Daoy (cell line): ENCODE measurements around the gene EDEM1. TPM values are rescaled to one million over a fixed set of nuclear protein-coding genes. Genes with fewer than 3 reads are reported as not detected.
A peak's percentile ranks its signal among the peaks of the same experiment; 100 is the strongest.
"Not testable (repeated sequence)": the region's sequence is repeated elsewhere in the genome, so short reads cannot be mapped to it uniquely, and the experiment has no call there.

Experiments
- DNase-seq: peaks from one replicate; pipeline ENCODE4 v3.0.0-alpha.2; 2015; ENCODE audit warnings: low read depth
- total RNA-seq: library from RNA; depleted of rRNA; stranded (reverse); fragments of >200 nt; shearing (Covaris generic); gene quantifications from 2 replicates; pipeline ENCODE4 v1.2.3, GENCODE V29; 2014; rRNA removed

The EDEM1 gene
- total RNA-seq: 5.1 and 13.7 TPM in 2 replicates

DNA sequence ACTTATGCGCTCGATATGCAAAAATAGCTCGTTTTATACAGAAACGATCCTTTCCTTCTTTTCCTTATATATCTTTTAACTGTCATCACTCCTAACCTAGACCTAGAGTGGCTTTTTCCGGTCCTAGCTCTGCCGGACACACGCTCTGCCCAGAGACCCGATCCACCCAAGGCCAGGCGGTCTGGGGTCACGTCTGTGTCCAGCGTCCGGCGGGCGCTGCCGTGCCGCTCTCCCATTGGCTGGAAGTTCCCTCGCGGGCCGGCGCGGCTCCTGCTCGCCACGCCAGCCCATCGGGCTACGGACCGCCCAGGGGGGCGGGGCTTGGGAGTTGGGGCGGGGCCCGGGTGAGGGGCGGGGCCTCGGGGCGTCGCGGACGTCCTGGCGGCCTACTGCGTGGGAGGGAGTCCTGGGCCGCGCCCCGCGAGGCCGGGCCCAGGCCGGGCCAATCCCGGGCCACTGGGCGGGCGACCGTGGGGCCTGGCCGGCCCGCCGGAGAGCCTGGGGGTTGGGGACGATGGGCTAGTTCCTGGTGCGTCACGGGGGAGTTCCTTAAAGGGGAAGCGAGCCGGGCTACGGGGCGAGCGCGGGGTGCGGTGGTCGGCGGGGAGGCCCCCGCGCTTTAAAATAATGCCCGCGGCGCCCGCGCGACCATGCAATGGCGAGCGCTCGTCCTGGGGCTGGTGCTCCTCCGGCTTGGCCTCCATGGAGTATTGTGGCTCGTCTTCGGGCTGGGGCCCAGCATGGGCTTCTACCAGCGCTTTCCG is at the start of gene EDEM1:
Gene EDEM1, plus strand, starts transcription at position 552 of the 764 bp plus-strand sequence. Its CDS starts 99 bp downstream, at position 651.
- peak; percentile 94 for DNase-seq

GRCh38 chr3:5138214-5138981 is 49.1 kb upstream of the EDEM1 start:
- no peak for DNase-seq

GRCh38 chr3:5140230-5140621 is 47.3 kb upstream of the EDEM1 start:
- DNase-seq: no peak

DNA sequence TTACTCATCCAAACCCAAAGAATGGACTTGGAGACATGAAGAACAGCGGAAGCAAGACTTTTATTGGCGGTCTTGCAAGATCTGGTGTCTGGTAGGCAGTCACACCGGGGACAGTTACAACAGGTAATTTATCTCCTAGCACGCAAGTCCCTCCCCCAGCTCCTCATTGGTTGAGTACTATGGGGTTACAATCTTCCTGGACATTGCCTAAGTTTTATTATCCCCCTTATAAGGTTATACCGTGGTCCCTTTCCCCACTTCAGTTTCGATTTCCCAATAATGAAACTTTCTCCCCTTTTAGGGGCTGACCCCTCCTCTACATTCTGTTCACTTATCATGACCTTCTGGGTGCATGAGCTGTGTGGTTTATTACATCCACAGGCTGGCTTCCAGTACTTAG is 46.7 kb upstream of the EDEM1 start:
- DNase-seq: no peak

DNA sequence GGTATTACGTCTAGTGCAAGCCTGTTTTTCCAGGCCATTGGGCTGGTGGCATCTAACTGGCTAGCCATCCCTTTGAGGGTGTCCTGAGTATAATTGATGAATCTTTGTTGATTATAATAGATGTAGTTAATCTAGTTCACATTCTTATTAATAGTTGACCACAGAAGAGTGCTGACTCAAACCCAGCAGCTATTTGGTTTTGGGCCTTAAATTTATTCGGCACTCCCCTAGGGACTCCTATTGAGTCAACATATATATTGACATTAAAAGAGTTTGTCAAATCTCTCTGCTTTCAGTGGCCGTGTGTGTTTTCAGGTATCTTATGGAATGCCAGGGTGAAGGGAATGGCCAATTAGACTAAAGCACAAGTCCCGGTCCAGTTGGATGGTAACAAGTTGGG is 45.7 kb upstream of the EDEM1 start:
- DNase-seq: no peak

DNA sequence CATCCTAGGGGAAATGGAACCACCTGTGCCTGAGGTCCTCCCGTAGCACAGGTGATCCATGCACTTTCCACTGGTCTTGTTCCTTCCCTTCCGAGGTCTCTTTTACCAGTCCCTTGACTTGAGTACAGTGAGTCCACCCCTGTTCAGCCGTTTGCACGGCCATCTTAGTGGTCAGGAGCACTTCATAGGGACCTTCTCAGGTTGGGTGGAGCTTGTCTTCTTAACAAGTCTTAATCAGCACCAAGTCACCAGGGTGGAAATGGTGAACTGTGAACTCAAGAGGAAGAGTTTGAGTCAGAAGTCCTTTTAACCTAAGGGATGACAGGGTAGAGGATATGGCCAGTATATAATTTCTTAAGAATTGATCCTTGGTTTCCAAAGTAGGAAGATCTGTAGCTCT is 44.0 kb upstream of the EDEM1 start:
- no peak for DNase-seq

DNA sequence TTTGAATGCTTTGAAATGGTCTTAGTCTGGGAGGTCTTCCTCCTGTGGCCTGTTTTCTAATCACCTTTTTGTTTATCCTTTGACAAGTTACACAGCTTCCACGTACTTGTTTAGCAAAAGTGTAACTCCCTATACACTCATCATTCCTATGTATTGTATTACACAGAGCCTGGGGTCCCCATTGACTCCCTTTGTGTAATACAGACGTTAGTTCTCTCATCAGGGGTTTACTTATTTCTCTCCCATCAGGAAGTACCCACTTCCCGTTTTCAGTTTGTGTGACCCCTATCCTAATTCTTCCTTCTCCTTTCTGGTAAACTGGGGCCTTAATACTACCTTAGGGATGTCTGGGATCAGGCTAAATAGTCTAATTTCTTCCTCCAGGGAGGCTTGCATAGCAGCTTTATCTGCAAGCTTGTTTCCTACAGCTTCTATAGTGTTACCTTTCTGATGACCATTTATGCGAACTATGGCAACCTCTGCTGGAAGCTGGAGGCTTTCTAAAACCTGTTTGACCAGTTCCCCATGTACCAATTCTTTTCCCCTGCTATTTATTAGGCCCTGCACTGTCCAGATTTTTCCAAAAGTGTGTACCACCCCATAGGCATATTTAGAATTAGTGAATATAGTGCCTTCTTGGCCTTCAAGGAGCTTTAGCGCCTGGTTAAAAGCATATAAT is 43.1 kb upstream of the EDEM1 start:
- no peak for DNase-seq

- no peak for DNase-seq
Measured at GRCh38 chr3:5145120-5145519, 42.4 kb upstream of the EDEM1 start.

DNA sequence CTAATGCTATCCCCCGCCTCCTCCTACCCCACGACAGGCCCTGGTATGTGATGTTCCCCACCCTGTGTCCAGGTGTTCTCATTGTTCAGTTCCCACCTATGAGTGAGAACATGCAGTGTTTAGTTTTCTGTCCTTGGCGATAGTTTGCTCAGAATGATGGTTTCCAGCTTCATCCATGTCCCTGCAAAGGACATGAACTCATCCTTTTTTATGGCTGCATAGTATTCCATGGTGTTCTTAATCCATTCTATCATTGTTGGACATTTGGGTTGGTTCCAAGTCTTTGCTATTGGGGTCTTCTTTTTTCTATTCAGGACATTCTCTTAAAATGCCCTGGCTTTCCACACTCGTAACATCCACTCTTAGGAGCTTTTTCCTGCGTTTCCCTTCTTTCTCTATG is 40.4 kb upstream of the EDEM1 start:
- not testable (repeated sequence) for DNase-seq

GRCh38 chr3:5149306-5149880 is 38.1 kb upstream of the EDEM1 start:
- no peak for DNase-seq

DNA sequence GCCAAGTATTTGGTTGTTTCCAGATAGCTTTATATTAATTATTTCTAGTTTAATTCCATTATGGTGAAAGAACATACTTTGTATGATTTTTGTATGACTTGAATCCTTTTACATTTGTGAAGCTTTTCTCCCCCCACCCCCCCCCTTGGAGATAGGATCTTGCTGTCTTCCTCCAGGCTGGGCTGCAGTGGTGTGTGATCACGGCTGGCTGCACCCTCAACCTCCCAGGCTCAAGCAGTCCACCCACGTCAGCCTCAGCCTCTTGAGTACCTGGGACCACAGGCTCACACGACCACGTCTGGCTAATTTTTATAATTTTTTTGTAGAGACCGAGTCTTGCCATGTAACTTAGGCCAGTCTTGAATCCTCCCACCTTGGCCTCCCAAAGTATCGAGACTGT is 35.9 kb upstream of the EDEM1 start:
- no peak for DNase-seq

DNA sequence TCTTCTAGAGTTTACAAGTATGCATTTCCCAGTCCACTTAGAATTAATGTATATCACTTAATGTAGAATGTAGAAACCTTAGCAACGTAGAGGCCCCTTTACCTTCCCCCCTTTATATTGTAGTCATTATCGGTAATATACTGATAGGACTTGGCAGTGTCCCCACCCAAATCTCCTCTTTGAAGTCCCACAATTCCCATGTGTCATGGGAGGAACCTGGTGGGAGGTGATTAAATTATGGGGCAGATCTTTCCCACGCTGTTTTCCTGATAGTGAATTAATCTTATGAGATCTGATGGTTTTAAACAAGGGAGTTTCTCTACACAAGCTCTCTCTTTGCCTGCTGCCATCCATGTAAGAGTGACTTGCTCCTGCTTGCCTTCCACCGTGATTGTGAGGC is 34.4 kb upstream of the EDEM1 start:
- no peak for DNase-seq

- no peak for DNase-seq
Measured at GRCh38 chr3:5155241-5155640, 32.3 kb upstream of the EDEM1 start.

DNA sequence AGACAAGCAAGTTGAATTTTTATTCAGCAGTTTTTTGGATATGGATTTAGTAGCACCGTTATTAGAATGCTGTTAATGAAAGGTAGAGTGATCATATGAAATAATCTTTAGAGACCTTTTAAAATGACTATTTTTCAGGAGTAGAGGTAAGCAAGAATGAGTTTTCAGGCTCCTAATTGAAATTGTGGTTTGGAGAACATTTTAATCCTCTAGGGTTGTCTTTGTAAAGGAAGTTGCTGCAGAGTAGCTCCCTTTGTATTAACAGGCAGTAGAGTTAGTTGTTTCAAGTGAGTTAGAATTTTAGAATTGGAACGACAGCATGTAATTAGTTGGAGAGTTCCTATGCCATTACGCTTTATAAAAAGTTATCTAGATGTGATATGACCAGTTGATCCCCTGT is 27.2 kb upstream of the EDEM1 start:
- no peak for DNase-seq

GRCh38 chr3:5160940-5161858 is 26.3 kb upstream of the EDEM1 start:
- peak; percentile 64 for DNase-seq

DNA sequence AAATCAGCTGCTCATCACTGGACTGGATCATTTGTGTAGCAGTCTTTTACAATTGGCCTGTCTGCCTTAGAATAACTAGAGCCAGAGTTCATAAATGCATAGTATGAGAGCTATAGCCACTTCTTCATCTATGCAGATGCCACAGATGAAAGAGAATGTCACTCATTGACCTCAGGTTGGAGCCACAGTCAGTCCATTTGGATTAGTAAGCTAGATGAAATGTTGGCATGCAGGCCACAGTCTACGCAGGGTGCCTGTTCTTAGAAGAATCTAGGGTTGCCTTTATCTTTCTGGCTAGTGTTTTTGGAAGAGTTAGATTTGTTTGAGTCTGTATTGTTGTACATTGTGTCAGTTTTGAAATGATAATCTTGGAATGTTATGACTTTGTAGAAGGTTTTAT is 25.4 kb upstream of the EDEM1 start:
- peak; percentile 72 for DNase-seq

- DNase-seq: no peak
Measured at GRCh38 chr3:5165698-5166097, 21.8 kb upstream of the EDEM1 start.

GRCh38 chr3:5166846-5167245 is 20.7 kb upstream of the EDEM1 start:
- no peak for DNase-seq

GRCh38 chr3:5168110-5168509 is 19.4 kb upstream of the EDEM1 start:
- no peak for DNase-seq

GRCh38 chr3:5169807-5170206 is 17.7 kb upstream of the EDEM1 start:
- DNase-seq: no peak

GRCh38 chr3:5170975-5171374 is 16.5 kb upstream of the EDEM1 start:
- no peak for DNase-seq
